ENCODE measurements around the gene WDR59.

WDR59 gene

DNA sequence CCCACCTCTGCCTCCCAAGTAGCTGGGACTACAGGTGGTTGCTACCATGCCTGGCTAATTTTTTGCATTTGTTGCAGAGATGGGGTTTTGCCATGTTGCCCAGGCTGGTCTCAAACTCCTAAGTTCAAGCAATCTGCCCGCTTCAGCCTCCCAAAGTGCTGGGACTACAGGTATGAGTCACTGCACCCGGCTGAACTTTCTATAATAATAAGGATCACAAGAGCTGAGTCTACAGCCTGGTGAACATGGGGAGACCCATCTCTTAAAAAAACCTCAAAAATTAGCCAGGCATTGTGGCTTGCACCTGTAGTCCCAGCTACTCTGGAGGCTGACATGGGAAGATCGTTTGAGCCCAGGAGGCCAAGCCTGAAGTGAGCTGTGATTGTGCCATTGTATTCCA lies 53.5 kb downstream of the WDR59 start:
- no peak overlapping the region for H3K4me2 ChIP-seq (ENCODE audit: low read depth, low read length)
- no peaks in the 10 kb centered on the region for H3K36me3 ChIP-seq (replicated peaks; ENCODE audit: insufficient read depth, low read length)
- H3K27me3 ChIP-seq (replicated peaks; ENCODE audit: insufficient read depth, low read length) = no peaks in the 10 kb centered on the region
- no peaks in the 10 kb centered on the region for H3K9me3 ChIP-seq (replicated peaks; ENCODE audit: insufficient read depth, low read length)
- no peak overlapping the region for H3K9ac ChIP-seq (ENCODE audit: low read length)
- H4K20me1 ChIP-seq (ENCODE audit: insufficient read depth, low read length) = no peaks in the 10 kb centered on the region
- no peaks in the 10 kb centered on the region for H3K9me2 ChIP-seq (replicated peaks; ENCODE audit: insufficient read depth, low read length)
- H2AFZ ChIP-seq (ENCODE audit: low read length) = no peak overlapping the region
- no peaks in the 10 kb centered on the region for H3K79me2 ChIP-seq (ENCODE audit: low read length)
- H3K4me1 ChIP-seq (ENCODE audit: low read length) = no peaks in the 10 kb centered on the region
- H3K4me3 ChIP-seq (ENCODE audit: low read length) = no peak overlapping the region
- H3K27ac ChIP-seq (ENCODE audit: low read length) = no peak overlapping the region
- DNase-seq = no peak
- TF ChIP-seq, protein P1, sequence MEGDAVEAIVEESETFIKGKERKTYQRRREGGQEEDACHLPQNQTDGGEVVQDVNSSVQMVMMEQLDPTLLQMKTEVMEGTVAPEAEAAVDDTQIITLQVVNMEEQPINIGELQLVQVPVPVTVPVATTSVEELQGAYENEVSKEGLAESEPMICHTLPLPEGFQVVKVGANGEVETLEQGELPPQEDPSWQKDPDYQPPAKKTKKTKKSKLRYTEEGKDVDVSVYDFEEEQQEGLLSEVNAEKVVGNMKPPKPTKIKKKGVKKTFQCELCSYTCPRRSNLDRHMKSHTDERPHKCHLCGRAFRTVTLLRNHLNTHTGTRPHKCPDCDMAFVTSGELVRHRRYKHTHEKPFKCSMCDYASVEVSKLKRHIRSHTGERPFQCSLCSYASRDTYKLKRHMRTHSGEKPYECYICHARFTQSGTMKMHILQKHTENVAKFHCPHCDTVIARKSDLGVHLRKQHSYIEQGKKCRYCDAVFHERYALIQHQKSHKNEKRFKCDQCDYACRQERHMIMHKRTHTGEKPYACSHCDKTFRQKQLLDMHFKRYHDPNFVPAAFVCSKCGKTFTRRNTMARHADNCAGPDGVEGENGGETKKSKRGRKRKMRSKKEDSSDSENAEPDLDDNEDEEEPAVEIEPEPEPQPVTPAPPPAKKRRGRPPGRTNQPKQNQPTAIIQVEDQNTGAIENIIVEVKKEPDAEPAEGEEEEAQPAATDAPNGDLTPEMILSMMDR (IDR thresholded peaks at IDR 0.05; ENCODE audit: low read length) = no peak
- H3F3A ChIP-seq (ENCODE audit: insufficient read depth, low read length) = no peaks in the 10 kb centered on the region

DNA sequence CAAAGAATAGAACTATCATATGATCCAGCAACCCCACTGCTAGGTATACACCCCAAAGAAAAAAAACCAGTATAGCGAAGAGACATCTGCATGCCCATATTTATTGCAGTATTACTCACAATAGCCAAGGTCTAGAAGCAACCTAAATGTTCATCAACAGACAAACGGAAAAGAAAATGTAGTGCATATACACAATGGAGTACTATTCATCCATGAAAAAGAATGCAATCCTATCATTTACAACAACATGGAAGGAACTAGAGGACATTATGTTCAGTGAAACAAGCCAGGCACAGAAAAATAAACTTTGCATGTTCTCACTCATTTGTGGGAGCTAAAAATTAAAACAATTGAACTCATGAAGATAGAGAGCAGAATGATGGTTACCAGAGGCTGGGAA lies 55.3 kb downstream of the WDR59 start:
- H3K4me3 ChIP-seq (ENCODE audit: low read length) = no peak overlapping the region
- no peaks in the 10 kb centered on the region for H3K9me2 ChIP-seq (replicated peaks; ENCODE audit: insufficient read depth, low read length)
- TF ChIP-seq EZH2phosphoT487 (IDR thresholded peaks at IDR 0.05; ENCODE audit: low read length) (no peak), EZH2 (optimal IDR thresholded peaks at IDR 0.05; ENCODE audit: low read depth, low read length) (no peak)
- TF ChIP-seq, protein P1 (IDR thresholded peaks at IDR 0.05; ENCODE audit: low read length) = no peak
- H3K9me3 ChIP-seq (replicated peaks; ENCODE audit: insufficient read depth, low read length) = no peaks in the 10 kb centered on the region
- no peaks in the 10 kb centered on the region for H4K20me1 ChIP-seq (ENCODE audit: insufficient read depth, low read length)
- DNase-seq = no peak
- no peak overlapping the region for H3K4me2 ChIP-seq (ENCODE audit: low read depth, low read length)
- no peak overlapping the region for H3K9ac ChIP-seq (ENCODE audit: low read length)
- no peak overlapping the region for H2AFZ ChIP-seq (ENCODE audit: low read length)
- no peaks in the 10 kb centered on the region for H3K27me3 ChIP-seq (replicated peaks; ENCODE audit: insufficient read depth, low read length)
- no peaks in the 10 kb centered on the region for H3K79me2 ChIP-seq (ENCODE audit: low read length)
- H3K36me3 ChIP-seq (replicated peaks; ENCODE audit: insufficient read depth, low read length) = no peaks in the 10 kb centered on the region
- no peaks in the 10 kb centered on the region for H3K4me1 ChIP-seq (ENCODE audit: low read length)
- no peaks in the 10 kb centered on the region for H3F3A ChIP-seq (ENCODE audit: insufficient read depth, low read length)
- H3K27ac ChIP-seq (ENCODE audit: low read length) = no peak overlapping the region

DNA sequence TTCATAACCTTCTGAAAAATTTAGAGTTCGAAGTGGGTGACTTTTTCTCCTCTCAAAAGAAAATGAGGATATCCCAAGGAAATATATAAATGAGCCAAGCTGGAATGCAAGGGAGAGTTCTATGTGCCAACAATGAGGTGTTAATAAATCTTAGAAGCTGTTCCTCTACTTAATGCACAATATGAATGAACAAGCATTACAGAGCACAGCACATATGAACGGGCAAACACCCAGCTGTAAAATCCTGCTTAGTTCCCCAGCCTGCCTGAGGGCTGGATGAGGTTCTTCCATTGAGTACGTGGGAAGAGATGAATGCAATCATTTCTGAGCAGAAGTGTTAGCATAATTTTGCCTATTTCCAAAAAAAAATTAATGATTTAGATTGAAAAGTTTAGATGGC lies 58.1 kb downstream of the WDR59 start:
- Histone ChIP-seq H2AFZ (ENCODE audit: low read length) (no peak overlapping the region), H3K79me2 (ENCODE audit: low read length) (no peaks in the 10 kb centered on the region), H3K9ac (ENCODE audit: low read length) (no peak overlapping the region), H3K36me3 (replicated peaks; ENCODE audit: insufficient read depth, low read length) (no peaks in the 10 kb centered on the region), H3K9me3 (replicated peaks; ENCODE audit: insufficient read depth, low read length) (no peaks in the 10 kb centered on the region), H3K4me3 (ENCODE audit: low read length) (no peak overlapping the region), H3F3A (ENCODE audit: insufficient read depth, low read length) (no peaks in the 10 kb centered on the region), H3K9me2 (replicated peaks; ENCODE audit: insufficient read depth, low read length) (no peaks in the 10 kb centered on the region), H3K27ac (ENCODE audit: low read length) (no peak overlapping the region), H3K4me2 (ENCODE audit: low read depth, low read length) (no peak overlapping the region), H4K20me1 (ENCODE audit: insufficient read depth, low read length) (no peaks in the 10 kb centered on the region), H3K27me3 (replicated peaks; ENCODE audit: insufficient read depth, low read length) (no peaks in the 10 kb centered on the region), H3K4me1 (ENCODE audit: low read length) (no peaks in the 10 kb centered on the region)
- TF ChIP-seq EZH2phosphoT487 (IDR thresholded peaks at IDR 0.05; ENCODE audit: low read length) (no peak), EZH2 (optimal IDR thresholded peaks at IDR 0.05; ENCODE audit: low read depth, low read length) (no peak)
- TF ChIP-seq, protein P1 (IDR thresholded peaks at IDR 0.05; ENCODE audit: low read length) = no peak
- DNase-seq = no peak
